OCI-M2 (cell line): ENCODE results near the gene PLXDC1.

ENCODE experiments used
- DNase-seq: peaks from one replicate; lab custom pipeline; 2025; ENCODE audit not compliant: unreplicated experiment; lab: John Stamatoyannopoulos, UW

PLXDC1 gene

GRCh38 chr17:39156491-39156890, 5.1 kb upstream of the PLXDC1 start:
- no peak for DNase-seq

GRCh38 chr17:39155654-39156053, 4.2 kb upstream of the PLXDC1 start:
- DNase-seq: no peak

GRCh38 chr17:39153599-39154051, 2.2 kb upstream of the PLXDC1 start:
- DNase-seq: peak; percentile 60

- DNase-seq: no peak
These were observed 744 bp upstream of the PLXDC1 start for GRCh38 chr17:39151943-39152818.

GRCh38 chr17:39150795-39151149, 665 bp downstream of the PLXDC1 start:
- no peak for DNase-seq

- DNase-seq: no peak
These were observed 1.3 kb downstream of the PLXDC1 start for GRCh38 chr17:39150104-39150634.

GRCh38 chr17:39147221-39148185, 3.9 kb downstream of the PLXDC1 start:
- DNase-seq: no peak

GRCh38 chr17:39146273-39146672, 5.2 kb downstream of the PLXDC1 start:
- DNase-seq: no peak

- no peak for DNase-seq
These were observed 6.3 kb downstream of the PLXDC1 start for GRCh38 chr17:39145143-39145542.

- DNase-seq: no peak
These were observed 7.0 kb downstream of the PLXDC1 start for GRCh38 chr17:39144416-39144840.

- no peak for DNase-seq
These were observed 7.8 kb downstream of the PLXDC1 start for GRCh38 chr17:39143552-39144093.

GRCh38 chr17:39141915-39142664, 9.3 kb downstream of the PLXDC1 start:
- DNase-seq: no peak

- DNase-seq: no peak
These were observed 10.1 kb downstream of the PLXDC1 start for GRCh38 chr17:39141294-39141693.

- DNase-seq: no peak
These were observed 11.9 kb downstream of the PLXDC1 start for GRCh38 chr17:39139561-39139960.

GRCh38 chr17:39139161-39139511, 12.3 kb downstream of the PLXDC1 start:
- no peak for DNase-seq

- no peak for DNase-seq
These were observed 12.8 kb downstream of the PLXDC1 start for GRCh38 chr17:39138431-39139160.

- DNase-seq: no peak
These were observed 16.6 kb downstream of the PLXDC1 start for GRCh38 chr17:39134878-39135277.

GRCh38 chr17:39132192-39132610, 19.2 kb downstream of the PLXDC1 start:
- no peak for DNase-seq

- no peak for DNase-seq
These were observed 19.8 kb downstream of the PLXDC1 start for GRCh38 chr17:39131616-39132015.

GRCh38 chr17:39130205-39130604, 21.2 kb downstream of the PLXDC1 start:
- no peak for DNase-seq
